H1 (cell line): ENCODE data around the gene DLG1. TPM values are rescaled to one million over a fixed set of nuclear protein-coding genes. Genes with fewer than 3 reads are reported as not detected.

ENCODE experiments used
- CTCF ChIA-PET: fragments of 300-600 bp; sonication (Branson Sonifier 250); formaldehyde crosslinking; loops from one replicate; lab custom pipeline; 2021; ENCODE audit not compliant: partially characterized antibody; lab: Charles Lee
- POLR2A ChIA-PET: fragments of 300-600 bp; sonication (Branson Sonifier 250); formaldehyde crosslinking; loops from one replicate; lab custom pipeline; 2021; ENCODE audit warnings: inconsistent platforms; ENCODE audit not compliant: partially characterized antibody; lab: Charles Lee
- DNase-seq, 2 experiments: peaks; one replicate each; pipeline versions ENCODE4 v3.0.0 to v3.0.0-alpha.2; 2010 to 2022; ENCODE audit warnings: low spot score in 2 of 2, low read depth in 1 of 2, mixed read lengths in 1 of 2
- FAIRE-seq: peaks from 2 replicates; lab custom pipeline; 2011; peaks lifted over from hg19 to GRCh38; lab: Jason Lieb, UNC
- H2AFZ ChIP-seq: 2 replicates; pipeline ENCODE4 v1.8.1; 2012; ENCODE audit warnings: low read length, inconsistent platforms
- H2AK5ac ChIP-seq: 2 replicates; pipeline ENCODE4 v1.6.1; 2013; ENCODE audit warnings: low read depth, low read length
- H2BK120ac ChIP-seq: replicated peaks from 2 replicates; pipeline ENCODE3; 2013; ENCODE audit warnings: low read depth, low read length, inconsistent platforms
- H2BK12ac ChIP-seq: 2 replicates; pipeline ENCODE4 v1.6.1; 2013; ENCODE audit warnings: low read depth, low read length
- H2BK15ac ChIP-seq: 2 replicates; pipeline ENCODE4 v1.6.1; 2013; ENCODE audit warnings: low read length
- H2BK20ac ChIP-seq: 2 replicates; pipeline ENCODE4 v1.6.1; 2013; ENCODE audit warnings: low read length
- H2BK5ac ChIP-seq: 2 replicates; pipeline ENCODE4 v1.6.1; 2013; ENCODE audit warnings: low read depth, low read length
- H3K14ac ChIP-seq: 2 replicates; pipeline ENCODE4 v1.6.1; 2013; ENCODE audit warnings: inconsistent platforms; ENCODE audit not compliant: insufficient read length
- H3K18ac ChIP-seq: 2 replicates; pipeline ENCODE4 v1.6.1; 2013; ENCODE audit warnings: low read length; ENCODE audit errors: extremely low read depth
- H3K23ac ChIP-seq: 2 replicates; pipeline ENCODE4 v1.6.1; 2013; ENCODE audit warnings: inconsistent platforms; ENCODE audit not compliant: insufficient read length
- H3K23me2 ChIP-seq: 2 replicates; pipeline ENCODE4 v1.6.1; 2013; ENCODE audit warnings: low read depth, low read length
- H3K27ac ChIP-seq: 2 replicates; pipeline ENCODE4 v1.6.1; 2011; ENCODE audit warnings: low read depth, low read length, inconsistent platforms
- H3K27me3 ChIP-seq, 4 experiments: replicated peaks in 1 of 4; 1 replicate in 1 of 4; 2 replicates in 3 of 4; pipeline versions ENCODE4 v1.6.1 to v1.8.1; 2011 to 2013; ENCODE audit warnings: low read length in 3 of 4, mild to moderate bottlenecking in 3 of 4, inconsistent platforms in 2 of 4, mixed read lengths in 2 of 4, moderate library complexity in 1 of 4; ENCODE audit not compliant: control insufficient read depth in 3 of 4, insufficient read depth in 3 of 4; ENCODE audit errors: extremely low read depth in 1 of 4
- H3K36me3 ChIP-seq, 4 experiments: 2 replicates each; pipeline versions ENCODE4 v1.6.1 to v1.8.1; 2011 to 2013; ENCODE audit warnings: mild to moderate bottlenecking in 4 of 4, low read length in 3 of 4, moderate library complexity in 2 of 4, control low read depth in 1 of 4, inconsistent platforms in 1 of 4; ENCODE audit not compliant: insufficient read depth in 4 of 4, control insufficient read depth in 2 of 4
- H3K4ac ChIP-seq: replicated peaks from 2 replicates; pipeline ENCODE3; 2013; ENCODE audit warnings: low read length, low read depth, mixed read lengths, inconsistent platforms; ENCODE audit not compliant: insufficient read length
- H3K4me1 ChIP-seq, 4 experiments: replicated peaks in 1 of 4; 1 replicate in 1 of 4; 2 replicates in 3 of 4; pipeline versions ENCODE4 v1.6.1 to v1.8.1; 2011 to 2013; ENCODE audit warnings: low read length in 3 of 4, inconsistent platforms in 2 of 4, mixed read lengths in 1 of 4; ENCODE audit not compliant: insufficient read depth in 4 of 4, control insufficient read depth in 3 of 4
- H3K4me2 ChIP-seq, 2 experiments: 2 replicates each; pipeline versions ENCODE4 v1.6.1 to v1.8.1; 2011 to 2013; ENCODE audit warnings: low read depth in 2 of 2, low read length in 2 of 2, control low read depth in 1 of 2, inconsistent platforms in 1 of 2, mild to moderate bottlenecking in 1 of 2; ENCODE audit not compliant: insufficient read depth in 1 of 2
- H3K4me3 ChIP-seq, 4 experiments: fragments of 200-600, 300-600 bp in 1 of 4; sonication (generic), shearing (Covaris generic), sonication (Bioruptor Twin) in 1 of 4; 2 replicates each; pipeline versions ENCODE4 v1.5.1 to v1.8.1; 2011 to 2016; ENCODE audit warnings: low read length in 4 of 4, low read depth in 3 of 4, control low read depth in 2 of 4, inconsistent platforms in 2 of 4, mild to moderate bottlenecking in 2 of 4, mixed read lengths in 1 of 4, moderate library complexity in 1 of 4; ENCODE audit not compliant: insufficient read depth in 2 of 4; ENCODE audit errors: extremely low read depth in 1 of 4
- H3K56ac ChIP-seq: replicated peaks from 2 replicates; pipeline ENCODE3; 2013; ENCODE audit warnings: low read depth, mild to moderate bottlenecking, mixed read lengths, low read length, inconsistent platforms; ENCODE audit not compliant: insufficient read length
- H3K79me1 ChIP-seq: 2 replicates; pipeline ENCODE4 v1.6.1; 2013; ENCODE audit warnings: low read depth, low read length, control low read depth
- H3K79me2 ChIP-seq, 2 experiments: 2 replicates each; pipeline versions ENCODE4 v1.6.1 to v1.8.1; 2012 to 2013; ENCODE audit warnings: low read length in 2 of 2, mild to moderate bottlenecking in 2 of 2, inconsistent platforms in 1 of 2; ENCODE audit not compliant: insufficient read depth in 2 of 2, control insufficient read depth in 1 of 2
- H3K9ac ChIP-seq, 4 experiments: replicated peaks in 1 of 4; 1 replicate in 1 of 4; 2 replicates in 3 of 4; pipeline versions ENCODE4 v1.6.1 to v1.8.1; 2011 to 2013; ENCODE audit warnings: low read depth in 3 of 4, low read length in 3 of 4, control low read depth in 2 of 4, mild to moderate bottlenecking in 2 of 4, moderate library complexity in 2 of 4, inconsistent platforms in 1 of 4; ENCODE audit errors: extremely low read depth in 1 of 4
- H3K9me3 ChIP-seq, 2 experiments: 2 replicates each; pipeline versions ENCODE4 v1.6.1 to v1.8.1; 2012 to 2013; ENCODE audit warnings: mild to moderate bottlenecking in 2 of 2, moderate library complexity in 2 of 2, control low read depth in 1 of 2, inconsistent platforms in 1 of 2, low read depth in 1 of 2, low read length in 1 of 2, mixed read lengths in 1 of 2; ENCODE audit not compliant: insufficient read depth in 2 of 2
- H4K20me1 ChIP-seq, 2 experiments: replicated peaks in 1 of 2; 2 replicates each; pipeline versions ENCODE3 to v1.8.1; 2011 to 2013; ENCODE audit warnings: inconsistent platforms in 2 of 2, low read length in 2 of 2, mild to moderate bottlenecking in 1 of 2; ENCODE audit not compliant: insufficient read depth in 2 of 2, control insufficient read depth in 1 of 2
- H4K5ac ChIP-seq: 2 replicates; pipeline ENCODE4 v1.6.1; 2013; ENCODE audit warnings: low read length, low read depth, mixed read lengths, inconsistent platforms; ENCODE audit not compliant: insufficient read length
- H4K8ac ChIP-seq: 2 replicates; pipeline ENCODE4 v1.8.0; 2013; ENCODE audit warnings: mild to moderate bottlenecking, moderate library complexity, low read length, inconsistent platforms; ENCODE audit not compliant: insufficient read depth; ENCODE audit errors: extremely low read depth
- H4K91ac ChIP-seq: replicated peaks from 2 replicates; pipeline ENCODE3; 2013; ENCODE audit warnings: low read length, mixed read lengths, inconsistent platforms; ENCODE audit not compliant: insufficient read length
- BACH1 ChIP-seq: IDR thresholded peaks from 2 replicates; pipeline ENCODE4 v1.6.1; 2012; ENCODE audit warnings: low read length, improper control_type of control experiment
- CREB1 ChIP-seq: IDR thresholded peaks from 2 replicates; pipeline ENCODE4 v1.6.1; 2012; ENCODE audit warnings: inconsistent platforms
- CTCF ChIP-seq, 3 experiments: IDR thresholded peaks; 1 replicate in 2 of 3; 2 replicates in 1 of 3; pipeline versions ENCODE4 v1.5.1 to v1.6.1; 2011; ENCODE audit warnings: low read length in 3 of 3, mild to moderate bottlenecking in 3 of 3, inconsistent platforms in 2 of 3, low read depth in 1 of 3, moderate library complexity in 1 of 3; ENCODE audit not compliant: insufficient read depth in 1 of 3; ENCODE audit errors: control extremely low read depth in 1 of 3
- GABPA ChIP-seq: IDR thresholded peaks from 2 replicates; pipeline ENCODE4 v1.6.1; 2011; ENCODE audit warnings: mild to moderate bottlenecking, low read length, moderate library complexity, borderline replicate concordance; ENCODE audit not compliant: insufficient read depth
- JUND ChIP-seq: IDR thresholded peaks from 2 replicates; pipeline ENCODE4 v1.6.1; 2011; ENCODE audit warnings: mild to moderate bottlenecking, improper control_type of control experiment, low read length
- MAFK ChIP-seq: IDR thresholded peaks from 2 replicates; pipeline ENCODE4 v1.6.1; 2012; ENCODE audit warnings: low read depth, mild to moderate bottlenecking, improper control_type of control experiment, low read length
- NRF1 ChIP-seq: IDR thresholded peaks from 2 replicates; pipeline ENCODE4 v1.6.1; 2011; ENCODE audit warnings: mild to moderate bottlenecking, low read depth, low read length, improper control_type of control experiment
- POLR2A ChIP-seq, 2 experiments: IDR thresholded peaks; 1 replicate in 1 of 2; 2 replicates in 1 of 2; pipeline ENCODE4 v1.6.1; 2011; ENCODE audit warnings: low read depth in 2 of 2, low read length in 2 of 2, mild to moderate bottlenecking in 2 of 2; ENCODE audit errors: control extremely low read depth in 1 of 2
- SIN3A ChIP-seq, 2 experiments: IDR thresholded peaks in 1 of 2; conservative IDR thresholded peaks in 1 of 2; 2 replicates each; pipeline ENCODE4 v1.6.1; 2011 to 2012; ENCODE audit warnings: low read length in 2 of 2, improper control_type of control experiment in 1 of 2, low read depth in 1 of 2, mild to moderate bottlenecking in 1 of 2
- SIRT6 ChIP-seq: IDR thresholded peaks from one replicate; pipeline ENCODE4 v1.7.1; 2012; ENCODE audit warnings: low read length, inconsistent platforms
- SIX5 ChIP-seq: IDR thresholded peaks from 2 replicates; pipeline ENCODE4 v1.6.1; 2011; ENCODE audit warnings: mild to moderate bottlenecking, low read depth, low read length
- ZNF274 ChIP-seq: IDR thresholded peaks from 2 replicates; pipeline ENCODE4 v1.7.0; 2012; ENCODE audit warnings: low read length, borderline replicate concordance; ENCODE audit errors: extremely low read depth
- WGBS, 2 experiments: shearing (Covaris generic) in 1 of 2; methylation state at CpG; one replicate each; pipeline versions ENCODE4 v1.1.6 to v1.1.7; 2013 to 2015; ENCODE audit warnings: low lambda C conversion rate in 2 of 2, mixed read lengths in 2 of 2, inconsistent platforms in 1 of 2, low coverage in 1 of 2, missing lambda C conversion rate in 1 of 2; ENCODE audit not compliant: insufficient replicate concordance in 2 of 2, insufficient coverage in 1 of 2, insufficient read length in 1 of 2; ENCODE audit errors: extremely low coverage in 1 of 2, missing lambda C conversion rate in 1 of 2; 5-methylcytosine and 5-hydroxymethylcytosine counted together
- polyA plus RNA-seq, 7 experiments: library from polyadenylated mRNA; depleted of rRNA in 3 of 7; stranded (reverse) in 5 of 7; unstranded in 2 of 7; fragments of >200 nt in 5 of 7; fragments of 200-250 nt in 2 of 7; gene quantifications; 1 replicate in 5 of 7; 2 replicates in 1 of 7; 4 replicates in 1 of 7; pipeline versions ENCODE4 v1.2.1 to v1.2.3, GENCODE V29; 2011 to 2013; ENCODE audit warnings: missing spikeins in 2 of 7, mixed read lengths in 2 of 7
- total RNA-seq: library from RNA; stranded (reverse); fragmentation: NEBNext Ultra II Directional; extraction: Animal tissue kit (Norgen Biotek cat#: 25700); gene quantifications from 2 replicates; pipeline ENCODE4 v1.2.1, GENCODE V29; 2021

The DLG1 gene
- total and polyA plus RNA-seq, 2 of the 8 experiments (the other 6 are each of a cell fraction or from before 2014, with no cell fraction given), result 13.4 to 78.8 TPM

DNA sequence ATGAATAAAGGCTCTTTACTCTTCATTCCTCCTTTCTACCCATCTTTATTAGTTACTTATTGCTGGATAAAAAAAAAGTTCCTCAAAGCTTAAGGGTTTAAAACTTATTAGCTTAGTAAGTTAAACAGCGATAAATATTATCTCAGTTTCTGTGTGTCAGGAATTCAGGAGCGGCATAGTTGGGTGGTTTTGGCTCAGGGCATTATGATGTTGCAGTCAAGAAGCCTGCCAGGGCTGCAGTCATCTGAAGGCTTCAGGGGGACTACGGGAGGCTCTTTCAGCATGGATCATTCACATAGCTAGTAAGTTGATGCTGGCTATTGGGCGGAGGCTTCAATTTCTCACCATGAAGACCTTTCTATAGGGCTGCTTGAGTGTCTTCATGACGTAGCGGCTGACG, 1.9 kb upstream of the DLG1 start:
- no peak overlapping the region for H4K8ac ChIP-seq
- WGBS, 2 experiments, result 88% methylated on average over 7 of the region's 7 CpGs; no CpG with 5 or more reads in 1 of the 2 experiments
- no peak overlapping the region for H3K18ac ChIP-seq
- H2BK20ac ChIP-seq, result no peak overlapping the region
- no peak overlapping the region for H2AK5ac ChIP-seq
- H3K23ac ChIP-seq, result no peak overlapping the region
- H2BK120ac ChIP-seq, result no peak overlapping the region
- no peak overlapping the region for H3K56ac ChIP-seq
- FAIRE-seq (no peak), DNase-seq (no peak)
- H3K4me2 ChIP-seq, result no peak overlapping the region; a peak in 1 of 4 replicates
- H3K9me3 ChIP-seq, result no peaks in the 10 kb centered on the region
- no peak overlapping the region for H3K4ac ChIP-seq
- POLR2A ChIA-PET, result no interaction called here
- H3K14ac ChIP-seq, result no peak overlapping the region
- no peaks in the 10 kb centered on the region for H3K79me1 ChIP-seq
- peaks cover 0 to 8% (median 5%) of the 10 kb centered on the region in 4 experiments; a peak in 3 of 7 replicates for H3K4me1 ChIP-seq
- peaks cover 6% of the 10 kb centered on the region for H3K23me2 ChIP-seq
- H3K4me3 ChIP-seq, result no peak overlapping the region
- H2BK12ac ChIP-seq, result no peak overlapping the region
- H4K91ac ChIP-seq, result no peak overlapping the region
- no peak overlapping the region for H3K9ac ChIP-seq
- peaks cover 3 to 4% of the 10 kb centered on the region in 2 experiments for H4K20me1 ChIP-seq
- peaks cover 0 to 20% of the 10 kb centered on the region in 2 experiments; a peak in 2 of 4 replicates for H3K79me2 ChIP-seq
- no peaks in the 10 kb centered on the region for H3K27me3 ChIP-seq
- no peak overlapping the region for H2AFZ ChIP-seq
- H4K5ac ChIP-seq, result no peak overlapping the region
- no peak overlapping the region for H2BK5ac ChIP-seq
- CTCF ChIA-PET, result interaction anchor here (1.0 to 1.4 kb wide), 3 partner anchors 16 to 50 kb away, joined by 3 read pairs; no protein-coding TSS in a partner anchor
- TF ChIP-seq SIN3A (conservative IDR thresholded peaks at IDR 0.05 in 1 of 2, IDR thresholded peaks at IDR 0.05 in 1 of 2; ENCODE audit: low read depth in 1 of 2, low read length in 2 of 2), result no peak
- TF ChIP-seq BACH1, result no peak
- no peak for TF ChIP-seq CTCF (IDR thresholded peaks at IDR 0.05; ENCODE audit: control extremely low read depth in 1 of 3, insufficient read depth in 1 of 3, low read depth in 1 of 3, low read length in 3 of 3)
- TF ChIP-seq SIRT6, result no peak
- TF ChIP-seq MAFK, result no peak
- TF ChIP-seq JUND, result no peak
- no peak for TF ChIP-seq GABPA
- no peak for TF ChIP-seq SIX5
- no peak for TF ChIP-seq CREB1
- no peak for TF ChIP-seq NRF1
- TF ChIP-seq POLR2A (IDR thresholded peaks at IDR 0.05; ENCODE audit: control extremely low read depth in 1 of 2, low read depth in 2 of 2, low read length in 2 of 2), result no peak
- no peak for TF ChIP-seq ZNF274
- H3K27ac ChIP-seq, result no peak overlapping the region
- H2BK15ac ChIP-seq, result no peak overlapping the region
- peaks cover 0 to 10% (median 3%) of the 10 kb centered on the region in 4 experiments; a peak in 3 of 8 replicates for H3K36me3 ChIP-seq
